Fibroblast of lung (primary cell): ENCODE data around the gene CCDC190. TPM values are rescaled to one million over a fixed set of nuclear protein-coding genes. Genes with fewer than 3 reads are reported as not detected.
A peak's percentile ranks its signal among the peaks of the same experiment; 100 is the strongest.

Experiments used
- DNase-seq, 2 donors: peaks; one replicate each; pipeline versions ENCODE4 v3.0.0 to v3.0.0-alpha.2; 2010; ENCODE audit warnings: low read depth in 2 of 2
- H2AFZ ChIP-seq: 2 replicates; pipeline ENCODE4 v1.5.1; 2012; ENCODE audit warnings: low read length, control low read depth, inconsistent platforms
- H3K27ac ChIP-seq: 2 replicates; pipeline ENCODE4 v1.5.1; 2011; ENCODE audit warnings: low read length, control low read depth; ENCODE audit not compliant: insufficient read depth
- H3K27me3 ChIP-seq: 2 replicates; pipeline ENCODE4 v1.5.1; 2011; ENCODE audit warnings: mild to moderate bottlenecking, low read length; ENCODE audit not compliant: control insufficient read depth, insufficient read depth
- H3K36me3 ChIP-seq: 2 replicates; pipeline ENCODE4 v1.5.1; 2011; ENCODE audit warnings: low read length; ENCODE audit not compliant: control insufficient read depth, insufficient read depth
- H3K4me1 ChIP-seq: 2 replicates; pipeline ENCODE4 v1.5.1; 2011; ENCODE audit warnings: low read length; ENCODE audit not compliant: control insufficient read depth, insufficient read depth; ENCODE audit errors: extremely low read depth
- H3K4me2 ChIP-seq: 2 replicates; pipeline ENCODE4 v1.5.1; 2011; ENCODE audit warnings: low read length, control low read depth; ENCODE audit not compliant: insufficient read depth; ENCODE audit errors: extremely low read depth
- H3K4me3 ChIP-seq, 4 experiments: fragments of 200-600 bp in 1 of 4; sonication (generic) in 1 of 4; replicated peaks in 1 of 4; 2 replicates each; pipeline ENCODE4 v1.5.1; 2011 to 2016; ENCODE audit warnings: low read length in 4 of 4, low read depth in 3 of 4, mild to moderate bottlenecking in 3 of 4, control low read depth in 2 of 4, inconsistent platforms in 1 of 4, mixed read lengths in 1 of 4; ENCODE audit not compliant: insufficient read depth in 1 of 4; ENCODE audit errors: control extremely low read depth in 1 of 4
- H3K79me2 ChIP-seq: 2 replicates; pipeline ENCODE4 v1.5.1; 2012; ENCODE audit warnings: mild to moderate bottlenecking, low read length, inconsistent platforms; ENCODE audit not compliant: control insufficient read depth, insufficient read depth
- H3K9ac ChIP-seq: 2 replicates; pipeline ENCODE4 v1.5.1; 2011; ENCODE audit warnings: mild to moderate bottlenecking, low read length, control low read depth; ENCODE audit not compliant: insufficient read depth
- H3K9me3 ChIP-seq: 2 replicates; pipeline ENCODE4 v1.5.1; 2012; ENCODE audit warnings: low read depth, low read length; ENCODE audit not compliant: control insufficient read depth, insufficient read depth
- H4K20me1 ChIP-seq: 2 replicates; pipeline ENCODE4 v1.5.1; 2011; ENCODE audit warnings: low read length; ENCODE audit not compliant: control insufficient read depth, insufficient read depth; ENCODE audit errors: extremely low read depth
- EZH2 ChIP-seq: IDR thresholded peaks from 2 replicates; pipeline ENCODE4 v1.5.1; 2012; ENCODE audit warnings: low read length, control low read depth, mild to moderate bottlenecking; ENCODE audit errors: missing control alignments
- polyA plus RNA-seq, 2 donors: library from polyadenylated mRNA; depleted of rRNA in 1 of 2; stranded (reverse) in 1 of 2; unstranded in 1 of 2; fragments of >200 nt; gene quantifications; 2 replicates each; pipeline ENCODE4 v1.2.1, GENCODE V29; 2011 to 2012; ENCODE audit warnings: missing spikeins in 1 of 2
- total RNA-seq: library from RNA; depleted of rRNA; stranded (reverse); fragments of >200 nt; gene quantifications from 2 replicates; pipeline ENCODE4 v1.2.1, GENCODE V29; 2014
- TF ChIP-seq, protein P1 (sequence below), 2 donors: IDR thresholded peaks in 1 of 2; conservative IDR thresholded peaks in 1 of 2; 1 replicate in 1 of 2; 2 replicates in 1 of 2; pipeline ENCODE4 v1.5.1; 2011 to 2012; ENCODE audit warnings: low read length in 2 of 2, control low read depth in 1 of 2, inconsistent platforms in 1 of 2, low read depth in 1 of 2, mild to moderate bottlenecking in 1 of 2

The CCDC190 gene
- total and polyA plus RNA-seq, 2 donors (not counting 1 experiment from before 2014, with no cell fraction given), result 0.36 TPM; not detected in 1

DNA sequence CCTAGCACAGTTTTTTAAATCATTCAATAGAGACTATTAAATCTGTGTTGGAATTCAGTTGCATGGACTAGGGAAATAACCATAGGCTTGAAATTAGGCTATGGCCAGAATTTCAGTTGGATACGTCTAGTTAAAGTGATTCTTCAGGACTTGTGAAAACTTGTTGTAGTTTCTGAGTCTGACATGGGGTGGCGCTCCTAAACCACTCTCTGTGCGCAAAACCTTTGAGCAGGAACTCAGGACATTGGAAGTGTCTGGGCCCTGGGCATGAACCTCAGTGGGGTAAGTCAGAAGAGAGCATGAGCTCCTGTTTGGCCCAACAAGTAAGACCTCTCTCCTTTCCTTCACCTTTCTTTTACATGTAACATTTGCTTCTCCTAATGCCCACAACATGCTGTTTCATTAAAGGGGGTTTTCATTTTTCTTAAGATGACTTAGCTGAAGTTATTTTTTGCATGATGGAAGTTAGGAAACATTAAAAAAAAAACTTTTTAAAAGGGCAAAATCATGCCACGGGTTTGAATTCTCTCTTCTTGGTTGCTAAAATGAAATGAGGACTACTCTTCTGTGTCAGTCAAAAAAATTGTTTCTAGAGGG lies 17.1 kb upstream of the CCDC190 start:
- Histone ChIP-seq H3K9me3 (no peaks in the 10 kb centered on the region), H3K27me3 (no peaks in the 10 kb centered on the region), H2AFZ (peak overlapping the region; percentile 47), H3K4me1 (no peaks in the 10 kb centered on the region), H3K36me3 (no peaks in the 10 kb centered on the region), H4K20me1 (no peaks in the 10 kb centered on the region), H3K4me2 (no peak overlapping the region), H3K27ac (no peak overlapping the region), H3K9ac (no peak overlapping the region), H3K79me2 (no peaks in the 10 kb centered on the region), H3K4me3 (no peak overlapping the region)
- TF ChIP-seq, protein P1, sequence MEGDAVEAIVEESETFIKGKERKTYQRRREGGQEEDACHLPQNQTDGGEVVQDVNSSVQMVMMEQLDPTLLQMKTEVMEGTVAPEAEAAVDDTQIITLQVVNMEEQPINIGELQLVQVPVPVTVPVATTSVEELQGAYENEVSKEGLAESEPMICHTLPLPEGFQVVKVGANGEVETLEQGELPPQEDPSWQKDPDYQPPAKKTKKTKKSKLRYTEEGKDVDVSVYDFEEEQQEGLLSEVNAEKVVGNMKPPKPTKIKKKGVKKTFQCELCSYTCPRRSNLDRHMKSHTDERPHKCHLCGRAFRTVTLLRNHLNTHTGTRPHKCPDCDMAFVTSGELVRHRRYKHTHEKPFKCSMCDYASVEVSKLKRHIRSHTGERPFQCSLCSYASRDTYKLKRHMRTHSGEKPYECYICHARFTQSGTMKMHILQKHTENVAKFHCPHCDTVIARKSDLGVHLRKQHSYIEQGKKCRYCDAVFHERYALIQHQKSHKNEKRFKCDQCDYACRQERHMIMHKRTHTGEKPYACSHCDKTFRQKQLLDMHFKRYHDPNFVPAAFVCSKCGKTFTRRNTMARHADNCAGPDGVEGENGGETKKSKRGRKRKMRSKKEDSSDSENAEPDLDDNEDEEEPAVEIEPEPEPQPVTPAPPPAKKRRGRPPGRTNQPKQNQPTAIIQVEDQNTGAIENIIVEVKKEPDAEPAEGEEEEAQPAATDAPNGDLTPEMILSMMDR (conservative IDR thresholded peaks at IDR 0.05 in 1 of 2, IDR thresholded peaks at IDR 0.05 in 1 of 2; ENCODE audit: low read depth in 1 of 2, low read length in 2 of 2), result peak; percentile 82 to 89
- no peak for TF ChIP-seq EZH2
- DNase-seq, result peak; percentile 74 to 86

DNA sequence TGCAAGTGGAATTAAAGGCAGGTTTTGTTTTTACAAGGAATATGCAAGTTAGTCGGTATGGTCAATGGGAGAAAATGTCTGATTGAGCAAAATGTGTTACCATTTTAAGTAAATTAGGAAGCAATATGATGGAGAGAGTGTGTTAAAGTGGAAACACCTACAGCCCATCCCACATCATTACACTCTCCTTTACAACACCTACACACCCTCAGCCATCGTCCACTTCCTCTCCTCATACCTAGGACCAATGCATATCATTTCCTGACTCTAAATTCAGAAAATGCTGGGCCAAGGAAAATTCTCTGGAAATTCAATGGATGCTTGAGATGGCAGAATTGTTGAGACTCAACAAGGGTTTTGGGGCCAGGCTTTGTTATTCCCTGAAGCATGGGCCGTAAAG lies 16.4 kb upstream of the CCDC190 start:
- Histone ChIP-seq H4K20me1 (no peaks in the 10 kb centered on the region), H3K36me3 (no peaks in the 10 kb centered on the region), H3K4me1 (no peaks in the 10 kb centered on the region), H3K4me3 (no peak overlapping the region), H3K9ac (no peak overlapping the region), H2AFZ (no peak overlapping the region), H3K79me2 (no peaks in the 10 kb centered on the region), H3K9me3 (no peaks in the 10 kb centered on the region), H3K4me2 (no peak overlapping the region), H3K27me3 (no peaks in the 10 kb centered on the region), H3K27ac (no peak overlapping the region)
- no peak for DNase-seq
- TF ChIP-seq, protein P1 (conservative IDR thresholded peaks at IDR 0.05 in 1 of 2, IDR thresholded peaks at IDR 0.05 in 1 of 2; ENCODE audit: low read depth in 1 of 2, low read length in 2 of 2), result no peak
- TF ChIP-seq EZH2, result no peak

DNA sequence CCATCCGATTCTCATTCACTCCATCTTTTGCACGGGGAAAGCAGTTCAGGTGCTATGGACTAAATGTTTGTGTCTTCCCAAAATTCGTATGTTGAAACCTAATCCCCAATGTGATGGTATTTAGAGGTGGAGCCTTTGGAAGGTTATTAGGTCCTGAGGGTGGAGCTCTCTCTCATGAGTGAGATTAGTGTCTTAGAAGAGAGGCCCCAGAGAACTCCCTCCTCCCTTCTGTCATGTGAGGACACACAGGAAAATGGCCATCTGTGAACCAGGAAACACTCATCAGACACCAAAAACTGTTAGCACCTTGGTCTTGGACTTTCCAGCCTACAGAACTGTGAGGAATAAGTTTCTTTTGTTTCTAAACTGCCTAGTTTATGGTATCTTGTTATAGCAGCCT lies 15.8 kb upstream of the CCDC190 start:
- no peak for DNase-seq
- Histone ChIP-seq H3K4me2 (no peak overlapping the region), H4K20me1 (no peaks in the 10 kb centered on the region), H3K79me2 (no peaks in the 10 kb centered on the region), H2AFZ (peak overlapping the region; percentile 39), H3K27me3 (no peaks in the 10 kb centered on the region), H3K4me1 (no peaks in the 10 kb centered on the region), H3K4me3 (no peak overlapping the region), H3K36me3 (no peaks in the 10 kb centered on the region), H3K9ac (no peak overlapping the region), H3K9me3 (no peaks in the 10 kb centered on the region), H3K27ac (no peak overlapping the region)
- TF ChIP-seq EZH2, result no peak
- TF ChIP-seq, protein P1 (conservative IDR thresholded peaks at IDR 0.05 in 1 of 2, IDR thresholded peaks at IDR 0.05 in 1 of 2; ENCODE audit: low read depth in 1 of 2, low read length in 2 of 2), result no peak
